HG03025 (cell line): ENCODE data around the gene LRP1B.

Experiments used
- ATAC-seq: cut with Tn5 transposase; IDR thresholded peaks from one replicate; pipeline ENCODE4 v1.9.1; 2021; ENCODE audit warnings: mild to moderate bottlenecking, moderate library complexity; ENCODE audit not compliant: unreplicated experiment, low FRiP score

Gene LRP1B

DNA sequence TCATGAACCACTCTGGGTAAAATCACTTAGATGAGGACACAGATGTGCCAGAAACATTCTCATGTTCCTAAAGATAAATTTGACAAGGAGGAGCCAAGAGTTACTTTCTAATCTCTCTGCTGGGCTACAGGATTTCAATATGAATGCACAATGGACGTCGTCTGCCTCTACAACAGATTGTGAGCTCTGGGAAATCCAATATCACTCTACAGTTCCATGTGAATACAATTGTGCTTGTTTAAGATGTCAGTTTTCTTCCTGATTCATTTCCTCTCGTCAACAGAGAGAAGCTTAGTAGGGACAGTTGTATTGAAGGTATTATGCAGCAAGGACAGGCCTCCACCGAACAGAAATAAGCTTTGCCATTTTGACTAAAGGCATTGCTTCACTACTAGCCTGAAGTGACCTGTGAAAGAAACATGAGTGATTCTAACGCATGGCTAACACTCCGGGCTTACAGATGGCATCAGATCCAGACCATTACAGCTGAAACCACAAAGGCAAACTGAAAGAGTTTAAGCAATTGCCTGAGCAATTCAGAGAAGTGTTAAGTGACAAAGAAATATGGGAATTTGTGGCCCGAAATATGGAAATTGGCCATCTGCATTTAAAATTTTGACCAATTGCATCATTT is 1591.5 kb downstream of the LRP1B start:
- ATAC-seq: no peak

- no peak for ATAC-seq
Observed at GRCh38 chr2:140529706-140530105, 1601.1 kb downstream of the LRP1B start.

GRCh38 chr2:140528982-140529381 is 1601.8 kb downstream of the LRP1B start:
- no peak for ATAC-seq

DNA sequence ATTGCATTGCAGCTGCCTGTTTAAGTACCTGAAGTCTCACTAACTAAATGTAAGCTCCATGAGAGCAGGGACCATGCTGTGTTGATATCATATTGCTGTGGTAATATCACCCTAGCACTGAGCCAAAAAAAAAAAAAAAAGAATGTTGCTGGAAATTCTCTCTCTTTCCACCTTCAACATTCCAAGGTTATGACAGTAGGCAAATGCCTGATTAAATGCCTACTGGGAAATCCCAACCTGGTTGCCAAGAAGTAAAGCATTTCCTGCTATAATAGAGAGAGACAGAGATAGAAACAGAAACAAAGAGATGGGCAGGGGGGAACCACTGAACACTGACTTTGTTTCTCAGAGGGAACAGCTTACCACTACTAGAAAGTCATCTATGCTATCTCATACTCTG is 1604.2 kb downstream of the LRP1B start:
- ATAC-seq: no peak

DNA sequence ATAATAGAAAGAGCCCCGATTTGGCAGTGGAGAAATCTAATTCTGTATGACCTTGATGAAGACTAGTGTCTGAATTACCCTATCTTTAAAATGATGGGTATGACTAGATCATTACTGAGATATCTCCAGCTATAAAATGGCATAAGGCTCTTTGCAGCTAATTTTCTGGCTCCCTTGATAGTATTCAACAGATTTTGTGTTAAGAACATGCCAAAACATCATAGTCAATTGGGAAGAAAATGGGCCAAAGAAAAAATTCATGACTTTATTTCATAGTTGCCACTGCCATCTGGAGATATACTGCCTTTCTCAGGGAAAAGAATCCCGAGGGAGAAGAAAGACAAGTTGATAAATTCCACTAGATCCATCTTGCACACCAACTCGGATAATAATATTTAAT is 1618.7 kb downstream of the LRP1B start:
- ATAC-seq: no peak

- no peak for ATAC-seq
Observed at GRCh38 chr2:140509765-140510164, 1621.1 kb downstream of the LRP1B start.

- ATAC-seq: no peak
Observed at GRCh38 chr2:140508756-140509155, 1622.1 kb downstream of the LRP1B start.

GRCh38 chr2:140506606-140507005 is 1624.2 kb downstream of the LRP1B start:
- no peak for ATAC-seq

DNA sequence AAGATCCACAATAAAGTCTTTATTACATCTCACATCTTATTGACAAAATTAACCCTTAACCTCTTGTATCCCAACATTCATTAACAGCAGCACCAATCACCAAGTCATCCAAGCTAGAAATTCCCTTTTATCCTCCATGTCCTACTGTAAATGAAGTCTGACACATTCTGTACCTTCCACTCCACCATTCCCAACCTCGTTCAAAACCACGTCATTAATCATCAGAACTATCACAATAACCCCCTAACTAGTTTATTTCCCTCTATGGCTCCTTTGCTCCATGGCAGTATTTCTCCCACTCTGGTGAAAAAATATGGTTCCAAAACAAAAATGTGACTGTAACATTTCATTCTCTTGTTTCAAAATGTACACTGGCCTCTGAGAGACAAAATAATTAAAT is 1626.2 kb downstream of the LRP1B start:
- ATAC-seq: no peak

DNA sequence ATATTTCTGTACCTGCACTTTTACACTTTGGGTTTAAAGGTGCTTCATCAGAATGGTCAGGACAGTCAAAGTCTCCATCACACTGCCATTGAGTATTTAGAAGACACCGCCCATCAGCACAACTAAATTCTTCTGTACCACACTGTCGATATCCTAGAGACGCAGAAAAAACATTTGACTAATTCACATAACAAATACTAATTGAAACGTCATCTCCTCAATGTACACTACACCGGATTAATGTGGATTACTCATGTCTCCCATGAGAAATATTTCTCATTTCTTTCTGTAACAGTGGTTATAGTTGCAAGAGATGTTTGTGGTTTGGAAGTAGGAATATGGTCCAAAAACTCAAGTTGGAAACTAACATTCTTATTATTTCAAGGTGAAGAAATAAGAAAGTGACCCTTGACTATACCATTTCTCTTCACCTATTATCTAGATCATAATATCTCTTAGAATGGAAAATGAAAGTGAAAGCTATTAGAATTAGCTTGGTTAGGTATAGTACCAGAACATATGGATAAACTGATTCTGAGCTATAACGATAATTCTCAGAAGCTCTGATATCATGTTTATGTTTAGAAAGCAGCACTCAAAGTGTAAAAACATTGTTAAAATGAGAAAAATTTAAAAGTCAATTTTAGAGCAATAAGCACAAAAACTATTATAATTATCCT is 1627.7 kb downstream of the LRP1B start:
- no peak for ATAC-seq

GRCh38 chr2:140498360-140498759 is 1632.5 kb downstream of the LRP1B start:
- no peak for ATAC-seq

- no peak for ATAC-seq
Observed at GRCh38 chr2:140496714-140497113, 1634.1 kb downstream of the LRP1B start.

GRCh38 chr2:140491876-140492275 is 1638.9 kb downstream of the LRP1B start:
- ATAC-seq: no peak

DNA sequence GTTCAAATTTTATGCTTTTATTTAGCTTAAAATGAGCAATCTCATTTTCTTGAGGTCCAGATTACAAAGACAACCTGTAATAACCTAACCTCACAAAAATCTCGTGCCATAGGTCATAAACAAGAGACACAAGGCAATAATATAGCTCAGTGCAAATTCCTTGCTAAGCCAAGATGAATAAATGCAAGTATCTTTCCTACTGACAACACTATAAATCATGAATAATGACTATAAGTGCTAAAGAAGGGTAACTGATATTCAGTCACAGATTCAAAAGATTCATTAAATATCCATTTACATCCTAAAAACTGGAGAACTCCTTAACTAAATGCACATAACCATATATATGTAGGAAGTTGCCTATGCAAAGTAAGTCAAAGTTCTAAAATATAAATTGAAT is 1641.6 kb downstream of the LRP1B start:
- ATAC-seq: no peak

DNA sequence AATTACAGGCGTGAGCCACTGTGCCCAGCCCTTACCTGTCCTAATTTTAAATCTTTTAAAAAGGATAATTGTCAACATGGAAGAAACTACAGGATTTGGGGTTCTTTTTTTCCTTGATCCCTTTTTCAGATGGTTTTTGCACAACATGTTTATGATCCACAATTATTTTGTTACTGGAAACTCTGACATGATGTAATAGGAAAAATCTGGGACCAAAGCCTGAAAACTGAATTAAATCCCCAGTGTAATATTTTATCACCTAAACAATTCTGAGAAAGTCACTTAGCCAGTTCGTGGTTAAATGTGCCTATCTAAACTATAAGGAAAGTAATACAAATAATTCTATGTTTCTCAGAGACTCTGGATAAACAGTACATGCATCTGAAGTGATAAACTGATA is 1649.7 kb downstream of the LRP1B start:
- ATAC-seq: no peak

- no peak for ATAC-seq
Observed at GRCh38 chr2:140473851-140474250, 1657.0 kb downstream of the LRP1B start.

- ATAC-seq: no peak
Observed at GRCh38 chr2:140472676-140473075, 1658.1 kb downstream of the LRP1B start.

GRCh38 chr2:140465301-140465700 is 1665.5 kb downstream of the LRP1B start:
- ATAC-seq: no peak

GRCh38 chr2:140462990-140463389 is 1667.8 kb downstream of the LRP1B start:
- no peak for ATAC-seq

DNA sequence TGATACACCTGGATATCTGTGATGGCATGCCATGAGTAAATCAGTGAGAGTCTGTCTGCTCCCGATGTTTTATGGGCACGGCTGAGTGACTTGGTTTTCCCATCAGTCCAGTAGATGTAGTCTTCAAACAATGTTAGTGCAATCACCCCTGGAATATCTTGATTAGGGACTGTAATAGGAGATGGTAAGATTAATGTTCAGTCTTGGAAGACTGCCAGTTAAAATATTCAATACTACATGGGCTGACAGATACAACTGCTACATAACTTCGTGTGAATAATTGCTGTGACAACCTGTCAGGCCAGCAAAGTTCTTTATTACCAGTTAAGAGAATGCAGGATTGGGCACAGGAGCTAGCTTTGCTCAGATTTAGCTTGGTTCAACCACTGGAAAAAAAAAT is 1673.3 kb downstream of the LRP1B start:
- ATAC-seq: no peak

- ATAC-seq: no peak
Observed at GRCh38 chr2:140455315-140455714, 1675.5 kb downstream of the LRP1B start.

DNA sequence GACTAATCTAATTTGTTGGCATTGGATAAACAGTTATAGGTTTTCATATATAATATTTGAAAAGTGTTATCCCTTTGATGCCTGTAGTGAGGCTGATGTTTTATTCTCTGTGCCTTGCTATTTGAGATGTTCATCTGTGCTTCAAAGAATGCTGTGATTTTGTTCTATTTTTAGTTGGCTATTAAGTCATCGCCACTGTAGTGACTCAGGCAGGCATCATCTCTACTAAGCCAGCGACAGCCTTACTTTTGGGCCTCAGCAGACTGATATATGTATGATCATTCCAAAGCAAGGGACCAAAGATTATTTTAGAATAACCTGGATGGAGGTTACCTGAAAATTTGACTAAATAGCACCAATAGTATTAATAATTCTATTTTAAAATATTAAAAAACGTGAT is 1676.1 kb downstream of the LRP1B start:
- ATAC-seq: no peak
